GM23338 (cell line): ENCODE measurements around the gene VPS26C.

ENCODE experiments used
- CREB1 ChIP-seq: fragments of 250-450 bp; sonication (Bioruptor Pico); IDR thresholded peaks from 2 replicates; pipeline ENCODE4 v1.5.0; 2020; ENCODE audit warnings: low read depth, mild to moderate bottlenecking, moderate library complexity
- CTCF ChIP-seq, 2 experiments: fragments of 200-600 bp in 1 of 2; sonication (generic) in 1 of 2; conservative IDR thresholded peaks; 2 replicates each; pipeline versions ENCODE4 v1.5.1 to v1.6.1; 2016 to 2017; ENCODE audit warnings: antibody characterized with exemption in 2 of 2, low read depth in 2 of 2, mild to moderate bottlenecking in 2 of 2, moderate library complexity in 1 of 2
- EZH2 ChIP-seq: fragments of 200-600 bp; sonication (generic); IDR thresholded peaks from one replicate; pipeline ENCODE4 v1.8.0; 2017; ENCODE audit warnings: antibody characterized with exemption, mild to moderate bottlenecking, low read depth; ENCODE audit not compliant: unreplicated experiment
- JUNB ChIP-seq: IDR thresholded peaks from one replicate; pipeline ENCODE4 v1.6.1; 2016; ENCODE audit warnings: antibody characterized with exemption; ENCODE audit not compliant: unreplicated experiment
- POLR2AphosphoS5 ChIP-seq: IDR thresholded peaks from 2 replicates; pipeline ENCODE4 v1.6.1; 2016; ENCODE audit warnings: antibody characterized with exemption, low read depth
- REST ChIP-seq: IDR thresholded peaks from one replicate; pipeline ENCODE4 v1.6.1; 2018; ENCODE audit warnings: antibody characterized with exemption; ENCODE audit not compliant: unreplicated experiment
- ZNF331 ChIP-seq: fragments of 250-450 bp; sonication (Bioruptor Pico); IDR thresholded peaks from 2 replicates; pipeline ENCODE4 v1.5.0; 2020; ENCODE audit warnings: low read depth, mild to moderate bottlenecking, moderate library complexity

- no peak for TF ChIP-seq REST
- no peak for TF ChIP-seq JUNB
- no peak for TF ChIP-seq CTCF (conservative IDR thresholded peaks at IDR 0.05; ENCODE audit: low read depth in 2 of 2)
- no peak for TF ChIP-seq POLR2AphosphoS5
- TF ChIP-seq ZNF331 (CRISPR knock-in tag), result no peak
- TF ChIP-seq EZH2, result no peak
- no peak for TF ChIP-seq CREB1 (CRISPR knock-in tag)
Observed at GRCh38 chr21:37259426-37259825, 7.7 kb downstream of the VPS26C start.
